ENCODE results near the gene RAD51B.
"Not testable (repeated sequence)": the region's sequence is repeated elsewhere in the genome, so short reads cannot be mapped to it uniquely, and the experiment has no call there.

The RAD51B gene

DNA sequence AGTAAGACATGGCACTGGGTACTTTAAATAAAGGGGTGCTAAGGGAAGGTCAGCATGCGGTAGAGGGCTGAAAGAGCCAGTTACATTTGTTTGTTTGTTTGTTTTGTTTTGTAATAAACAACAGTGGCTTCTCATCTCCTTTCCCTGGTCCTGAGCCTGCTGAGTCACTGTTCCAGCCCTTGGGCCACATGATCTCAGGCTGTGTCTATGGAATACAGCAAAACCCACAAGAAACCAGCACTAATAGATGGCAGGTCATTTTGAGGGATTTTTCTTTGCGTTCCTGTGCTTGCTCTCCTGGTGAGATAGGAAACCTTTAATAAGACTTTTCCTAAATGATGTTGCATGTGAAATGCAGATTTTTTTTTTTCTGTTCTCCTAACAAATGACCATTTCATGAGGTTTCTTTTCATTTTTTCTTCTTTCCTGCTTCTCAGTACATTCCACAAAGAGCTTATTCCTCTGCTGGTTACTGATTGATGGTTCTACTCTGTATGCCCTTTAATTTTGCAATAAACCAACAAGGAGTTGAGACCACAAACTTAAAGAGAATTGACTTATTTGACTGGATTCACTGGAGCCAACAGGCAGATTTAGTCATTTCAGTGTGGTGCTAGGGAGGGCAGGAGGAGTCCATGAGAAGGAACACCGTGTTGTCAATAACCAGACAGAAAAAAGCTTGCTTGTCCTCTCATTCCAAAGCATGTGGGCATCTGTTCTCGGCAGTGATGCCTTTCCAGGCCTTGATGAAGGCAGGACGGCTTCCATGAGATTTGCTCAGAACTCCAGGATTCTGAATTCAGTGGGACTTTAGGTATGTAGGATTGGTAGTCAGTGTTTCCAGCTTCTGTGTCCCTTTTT is 459.2 kb downstream of the RAD51B start:
- H3K36me3 Mint-ChIP-seq (ENCODE audit: insufficient read depth), result peaks cover 4% of the 10 kb centered on the region
- ATAC-seq (replicated peaks) (no peak), DNase-seq (no peak)
- H3K9me3 Mint-ChIP-seq, result no peaks in the 10 kb centered on the region
- no peak overlapping the region for H3K4me3 Mint-ChIP-seq
- H3K27me3 Mint-ChIP-seq, result no peaks in the 10 kb centered on the region
- H3K27ac Mint-ChIP-seq, result peak overlapping the region in 1 of 2 donors; percentile 49
- H3K4me1 Mint-ChIP-seq (ENCODE audit: low read depth in 2 of 2), result peaks cover 23 to 37% of the 10 kb centered on the region in 2 donors

DNA sequence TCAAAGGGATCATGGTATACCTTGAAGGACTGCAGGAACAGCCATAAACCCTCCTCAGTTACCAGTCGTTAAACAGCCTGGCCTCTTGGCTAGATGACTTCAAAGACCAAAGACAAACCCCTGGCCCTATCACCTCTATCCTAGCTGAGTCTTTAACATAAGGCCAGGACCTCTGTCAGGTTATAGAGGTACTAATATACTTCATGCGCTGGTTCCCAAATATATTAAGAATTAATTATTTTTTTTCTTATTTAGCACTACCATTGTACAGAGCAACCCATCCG is 459.8 kb downstream of the RAD51B start:
- ATAC-seq (replicated peaks) (no peak), DNase-seq (no peak)
- Mint-ChIP-seq H3K4me1 (ENCODE audit: low read depth in 2 of 2) (peaks cover 26 to 43% of the 10 kb centered on the region in 2 donors), H3K27me3 (no peaks in the 10 kb centered on the region), H3K4me3 (no peak overlapping the region), H3K27ac (no peak overlapping the region), H3K9me3 (no peaks in the 10 kb centered on the region), H3K36me3 (ENCODE audit: insufficient read depth) (peaks cover 4% of the 10 kb centered on the region)

DNA sequence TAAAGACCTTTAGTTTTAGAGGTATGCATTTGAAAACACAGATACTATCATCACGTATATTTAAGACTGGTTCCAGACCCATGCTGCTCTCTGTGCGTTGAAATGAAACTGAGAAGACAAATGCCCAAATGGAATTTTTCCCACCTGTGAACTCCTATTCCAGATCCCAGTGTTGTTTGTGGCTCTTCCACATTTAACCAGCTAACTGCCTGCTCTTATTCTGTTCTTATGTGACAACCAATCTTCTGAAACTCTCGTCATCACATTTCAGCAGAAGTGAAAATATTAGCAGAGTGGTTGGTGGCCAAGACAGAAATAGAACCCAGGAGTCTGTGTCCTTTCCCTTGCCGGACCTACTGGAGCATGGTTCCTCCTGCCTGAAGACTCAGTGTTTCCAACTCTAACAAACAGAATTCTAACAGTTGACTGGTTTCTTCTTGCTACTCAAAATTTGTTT is 460.2 kb downstream of the RAD51B start:
- peaks cover 25 to 44% of the 10 kb centered on the region in 2 donors for H3K4me1 Mint-ChIP-seq (ENCODE audit: low read depth in 2 of 2)
- no peak overlapping the region for H3K4me3 Mint-ChIP-seq
- no peaks in the 10 kb centered on the region for H3K27me3 Mint-ChIP-seq
- H3K9me3 Mint-ChIP-seq, result no peaks in the 10 kb centered on the region
- H3K27ac Mint-ChIP-seq, result no peak overlapping the region
- ATAC-seq (replicated peaks) (no peak), DNase-seq (no peak)
- H3K36me3 Mint-ChIP-seq (ENCODE audit: insufficient read depth), result peaks cover 4% of the 10 kb centered on the region

DNA sequence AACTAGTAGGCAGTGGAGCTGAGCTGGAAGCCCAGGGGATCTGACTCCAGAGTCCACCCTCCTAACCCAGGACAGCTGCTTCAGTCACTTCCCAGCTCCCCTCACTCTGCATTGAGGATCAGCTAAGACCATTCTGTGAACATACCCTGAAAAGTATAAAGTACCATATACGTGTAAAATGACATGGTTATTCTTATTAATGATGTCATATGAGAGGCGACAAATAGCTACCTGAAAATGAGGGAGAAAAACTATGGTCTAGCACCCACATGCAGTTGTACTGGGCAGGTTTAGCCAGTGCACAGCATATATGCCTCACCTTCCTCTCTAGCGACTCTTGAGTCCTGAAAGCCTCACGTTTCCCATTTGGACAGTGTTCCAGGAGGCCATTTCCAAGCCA is 461.9 kb downstream of the RAD51B start:
- peaks cover 37 to 49% of the 10 kb centered on the region in 2 donors for H3K4me1 Mint-ChIP-seq (ENCODE audit: low read depth in 2 of 2)
- H3K9me3 Mint-ChIP-seq, result no peaks in the 10 kb centered on the region
- ATAC-seq (replicated peaks) (no peak), DNase-seq (no peak)
- peak overlapping the region; percentile 90 to 97 for H3K27ac Mint-ChIP-seq
- no peak overlapping the region for H3K4me3 Mint-ChIP-seq
- H3K27me3 Mint-ChIP-seq, result no peaks in the 10 kb centered on the region
- peaks cover 7% of the 10 kb centered on the region for H3K36me3 Mint-ChIP-seq (ENCODE audit: insufficient read depth)

DNA sequence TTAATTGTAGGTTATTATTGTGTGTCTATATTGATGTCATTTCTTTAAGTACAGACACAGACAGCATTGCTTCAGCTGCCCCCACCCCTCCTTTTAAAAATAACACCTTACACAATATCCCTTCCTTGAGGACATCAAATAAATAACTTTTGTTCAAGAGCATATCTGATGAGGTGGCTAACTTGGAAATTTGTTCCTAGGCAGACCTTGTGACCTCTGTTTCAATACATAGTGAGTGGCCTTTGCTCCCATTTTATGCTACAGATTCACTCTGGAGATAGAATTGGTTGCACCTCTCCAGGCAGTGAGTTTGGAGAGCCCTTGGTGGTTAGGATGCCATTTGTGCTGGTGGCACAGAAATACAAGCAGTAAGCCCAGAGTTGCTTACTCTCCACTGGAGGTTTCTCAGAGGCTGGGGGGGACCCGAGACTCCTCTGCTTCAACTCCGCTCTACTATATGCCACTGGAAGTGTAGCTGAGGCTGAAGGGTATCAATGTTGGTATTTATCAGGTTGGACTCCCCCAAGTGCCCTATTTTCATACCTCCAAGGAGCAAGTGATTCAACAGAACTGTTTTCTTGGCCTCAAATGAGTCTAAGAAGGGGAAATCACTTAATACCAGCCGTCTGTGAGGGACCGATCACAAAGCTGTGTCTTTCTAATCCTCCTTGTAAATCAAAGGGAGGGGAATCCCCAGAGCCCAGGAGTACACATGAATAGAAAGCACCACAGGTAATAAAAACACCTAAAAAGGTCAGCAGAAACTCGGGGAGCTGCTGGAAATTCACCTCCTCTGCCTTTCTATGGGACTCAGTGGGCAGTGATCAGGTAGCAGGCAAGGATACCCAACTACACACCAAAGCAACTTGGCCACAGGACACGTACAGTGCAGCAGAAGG is 463.1 kb downstream of the RAD51B start:
- ATAC-seq (replicated peaks) (peak; percentile 59), DNase-seq (peak; percentile 25 to 32 (median 26))
- peak overlapping the region; percentile 70 to 73 for H3K4me3 Mint-ChIP-seq
- H3K36me3 Mint-ChIP-seq (ENCODE audit: insufficient read depth), result peaks cover 7% of the 10 kb centered on the region
- no peaks in the 10 kb centered on the region for H3K27me3 Mint-ChIP-seq
- H3K9me3 Mint-ChIP-seq, result no peaks in the 10 kb centered on the region
- peaks cover 37 to 60% of the 10 kb centered on the region in 2 donors for H3K4me1 Mint-ChIP-seq (ENCODE audit: low read depth in 2 of 2)
- peak overlapping the region; percentile 90 to 97 for H3K27ac Mint-ChIP-seq

DNA sequence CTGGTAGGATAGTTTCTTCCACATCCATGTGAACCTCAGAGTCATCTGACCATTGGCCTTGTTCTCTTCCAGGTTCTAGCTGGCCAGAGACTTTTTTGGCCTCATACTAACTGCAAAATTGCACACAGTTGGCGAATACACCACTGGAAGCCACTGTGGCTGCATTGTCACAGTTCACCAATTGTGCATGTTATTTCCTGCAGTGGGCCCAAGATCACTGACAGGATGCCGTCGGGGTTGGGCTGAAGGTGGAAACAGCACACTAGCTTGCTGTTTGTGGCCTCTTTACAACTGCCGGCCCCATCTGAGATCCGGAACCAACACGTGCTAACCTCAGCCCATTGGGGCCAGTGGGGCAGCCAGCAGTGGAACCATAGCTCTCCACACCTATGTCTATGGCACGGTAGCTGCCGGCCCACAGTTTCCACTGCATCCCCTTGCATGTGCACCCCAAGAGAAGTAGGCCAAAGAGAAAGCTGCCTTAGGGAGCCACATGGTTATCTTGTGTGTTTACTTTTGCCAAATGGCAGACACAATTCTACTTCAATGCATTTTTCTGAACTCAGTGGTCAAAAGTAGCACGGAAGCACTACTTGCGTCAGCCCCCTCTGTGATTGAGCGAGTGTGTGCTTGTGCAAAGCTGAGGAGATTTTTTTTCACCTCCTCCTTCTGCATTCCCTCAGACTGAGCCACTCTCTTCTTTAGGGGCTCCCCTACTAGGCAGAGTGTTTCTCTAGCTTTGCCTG is 464.0 kb downstream of the RAD51B start:
- ATAC-seq (replicated peaks) (peak; percentile 74), DNase-seq (peak; percentile 56 to 59 (median 57))
- Mint-ChIP-seq H3K9me3 (no peaks in the 10 kb centered on the region), H3K36me3 (ENCODE audit: insufficient read depth) (peaks cover 7% of the 10 kb centered on the region), H3K4me1 (ENCODE audit: low read depth in 2 of 2) (peaks cover 37 to 62% of the 10 kb centered on the region in 2 donors), H3K27ac (peak overlapping the region; percentile 90 to 97), H3K4me3 (peak overlapping the region; percentile 70 to 73), H3K27me3 (no peaks in the 10 kb centered on the region)

DNA sequence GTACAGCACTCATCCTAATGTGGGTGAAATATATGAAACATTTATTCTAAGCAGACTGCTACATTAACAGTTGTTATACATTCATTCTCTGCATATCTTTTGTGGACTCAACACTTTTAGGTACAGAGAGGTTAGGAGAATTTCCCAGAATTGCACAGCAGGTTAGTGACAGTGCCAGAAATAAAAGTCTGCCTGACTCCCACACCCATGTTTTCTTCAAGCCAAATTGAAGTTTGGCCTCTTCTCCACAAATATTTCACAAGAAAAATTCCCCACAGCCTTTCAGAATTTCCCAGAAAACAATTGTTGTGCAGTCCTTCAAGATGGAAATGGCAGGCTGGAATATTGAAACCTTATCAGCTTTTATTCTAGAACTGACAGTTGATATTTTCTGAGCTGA is 464.8 kb downstream of the RAD51B start:
- ATAC-seq (replicated peaks) (no peak), DNase-seq (no peak)
- peak overlapping the region; percentile 90 to 97 for H3K27ac Mint-ChIP-seq
- H3K4me1 Mint-ChIP-seq (ENCODE audit: low read depth in 2 of 2), result peaks cover 37 to 58% of the 10 kb centered on the region in 2 donors
- H3K4me3 Mint-ChIP-seq, result peak overlapping the region; percentile 56 to 70
- H3K27me3 Mint-ChIP-seq, result no peaks in the 10 kb centered on the region
- H3K36me3 Mint-ChIP-seq (ENCODE audit: insufficient read depth), result peaks cover 7% of the 10 kb centered on the region
- H3K9me3 Mint-ChIP-seq, result no peaks in the 10 kb centered on the region

DNA sequence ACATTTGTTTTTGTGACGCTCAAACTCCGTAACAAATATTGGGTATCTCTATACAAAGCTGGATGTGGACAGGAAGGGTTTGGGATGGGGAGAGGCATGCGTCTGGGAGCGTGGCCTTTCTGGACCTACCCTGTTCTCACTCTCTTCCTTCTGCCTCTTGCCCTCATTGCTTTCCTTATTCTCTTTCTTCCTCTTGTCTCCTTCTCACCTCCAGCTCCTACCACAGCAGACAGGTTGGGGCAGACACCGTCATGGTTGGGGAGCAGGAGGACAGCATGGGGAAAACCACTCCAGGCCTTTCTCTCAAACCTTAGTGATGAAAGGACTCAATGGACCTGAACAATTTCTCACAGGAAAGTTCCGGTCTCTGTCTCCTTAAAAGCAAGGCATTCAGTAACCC is 465.3 kb downstream of the RAD51B start:
- no peaks in the 10 kb centered on the region for H3K9me3 Mint-ChIP-seq
- no peak for DNase-seq
- peak overlapping the region; percentile 56 to 70 for H3K4me3 Mint-ChIP-seq
- no peak for ATAC-seq (replicated peaks)
- peak overlapping the region; percentile 90 to 97 for H3K27ac Mint-ChIP-seq
- peaks cover 37 to 58% of the 10 kb centered on the region in 2 donors for H3K4me1 Mint-ChIP-seq (ENCODE audit: low read depth in 2 of 2)
- no peaks in the 10 kb centered on the region for H3K27me3 Mint-ChIP-seq
- H3K36me3 Mint-ChIP-seq (ENCODE audit: insufficient read depth), result peaks cover 7% of the 10 kb centered on the region

DNA sequence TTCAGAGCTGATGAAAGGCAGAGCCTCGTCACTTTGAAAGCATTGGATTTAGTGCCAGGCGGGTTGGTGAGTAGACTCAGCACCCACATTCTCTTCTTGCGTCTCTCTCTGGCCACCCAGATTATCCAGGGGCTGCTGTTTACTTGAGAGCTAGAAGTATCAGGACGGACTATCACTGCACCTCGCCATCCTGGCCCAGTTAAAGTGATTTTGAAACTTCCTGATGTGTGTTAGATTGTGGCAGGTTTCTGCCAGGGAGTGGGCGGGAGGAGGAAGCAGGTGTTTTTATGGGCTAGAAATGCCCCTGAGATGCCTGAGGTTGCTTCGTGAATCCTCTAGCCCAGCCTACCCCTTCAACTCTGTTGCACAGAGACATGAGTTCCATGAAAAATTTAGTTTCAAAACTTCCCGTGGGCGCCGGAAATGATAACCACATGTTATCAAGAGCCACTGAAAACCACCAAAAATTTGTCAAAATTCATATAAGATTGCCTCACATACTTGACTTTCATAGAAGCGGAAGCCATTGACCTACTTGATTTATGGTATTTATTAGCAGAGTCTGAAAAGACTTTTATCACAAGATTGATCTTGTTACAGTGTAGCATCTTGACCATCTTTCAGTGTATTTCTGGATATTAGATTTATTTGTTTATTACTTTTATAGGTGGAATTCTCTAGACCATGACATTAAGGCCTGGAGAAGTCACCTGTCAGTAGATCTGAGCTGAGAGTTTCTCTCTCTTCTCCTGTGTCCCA is 466.0 kb downstream of the RAD51B start:
- H3K9me3 Mint-ChIP-seq, result no peaks in the 10 kb centered on the region
- peak overlapping the region; percentile 90 to 97 for H3K27ac Mint-ChIP-seq
- ATAC-seq (replicated peaks) (peak; percentile 49), DNase-seq (peak; percentile 36 to 45 (median 40))
- peaks cover 37 to 58% of the 10 kb centered on the region in 2 donors for H3K4me1 Mint-ChIP-seq (ENCODE audit: low read depth in 2 of 2)
- no peaks in the 10 kb centered on the region for H3K27me3 Mint-ChIP-seq
- peak overlapping the region; percentile 56 to 70 for H3K4me3 Mint-ChIP-seq
- peaks cover 7% of the 10 kb centered on the region for H3K36me3 Mint-ChIP-seq (ENCODE audit: insufficient read depth)

DNA sequence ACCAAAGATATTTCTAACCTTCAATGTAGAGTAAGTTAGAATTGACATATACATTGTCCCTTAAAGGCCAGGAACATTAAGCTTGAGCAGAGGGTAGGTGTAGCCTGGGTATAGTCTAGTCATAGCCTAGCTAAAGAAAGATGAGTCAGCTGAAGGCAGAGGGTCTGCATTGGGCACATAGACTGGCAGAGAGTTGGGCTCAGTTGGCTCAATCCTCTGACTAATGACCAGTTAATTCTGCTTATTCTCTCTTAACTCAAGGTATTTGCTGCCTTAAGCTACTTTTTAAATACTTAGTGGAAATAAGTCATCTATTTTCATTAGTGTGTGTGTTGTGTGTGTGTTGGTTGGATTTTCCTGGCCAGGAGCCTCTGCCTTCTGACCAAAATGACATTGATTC is 467.1 kb downstream of the RAD51B start:
- no peaks in the 10 kb centered on the region for H3K9me3 Mint-ChIP-seq
- H3K36me3 Mint-ChIP-seq (ENCODE audit: insufficient read depth), result peaks cover 7% of the 10 kb centered on the region
- H3K4me3 Mint-ChIP-seq, result peak overlapping the region; percentile 56 to 70
- H3K27me3 Mint-ChIP-seq, result no peaks in the 10 kb centered on the region
- no peak for DNase-seq
- ATAC-seq (replicated peaks), result no peak
- H3K4me1 Mint-ChIP-seq (ENCODE audit: low read depth in 2 of 2), result peaks cover 38 to 59% of the 10 kb centered on the region in 2 donors
- H3K27ac Mint-ChIP-seq, result peak overlapping the region; percentile 90 to 97

DNA sequence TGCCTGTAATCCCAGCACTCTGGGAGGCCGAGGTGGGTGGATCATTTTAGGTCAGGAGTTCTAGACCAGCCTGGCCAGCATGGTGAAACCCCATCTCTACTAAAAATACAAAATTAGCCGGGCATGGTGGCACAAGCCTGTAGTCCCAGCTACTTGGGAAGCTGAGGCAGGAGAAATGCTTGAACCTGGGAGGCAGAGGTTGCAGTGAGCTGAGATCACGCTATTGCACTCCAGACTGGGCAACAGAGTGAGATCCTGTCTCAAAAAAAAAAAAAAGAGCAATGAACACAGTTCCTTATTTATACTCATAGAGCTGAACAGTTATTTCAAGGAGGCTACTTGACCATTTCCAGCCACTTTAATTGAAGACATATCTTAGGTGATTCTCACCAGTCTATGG is 469.9 kb downstream of the RAD51B start:
- DNase-seq; H3K27me3 Mint-ChIP-seq; H3K9me3 Mint-ChIP-seq; ATAC-seq (replicated peaks); H3K27ac Mint-ChIP-seq; H3K4me3 Mint-ChIP-seq; H3K36me3 Mint-ChIP-seq (ENCODE audit: insufficient read depth): not testable (repeated sequence)
- H3K4me1 Mint-ChIP-seq (ENCODE audit: low read depth in 2 of 2), result peaks cover 35 to 58% of the 10 kb centered on the region in 2 donors

DNA sequence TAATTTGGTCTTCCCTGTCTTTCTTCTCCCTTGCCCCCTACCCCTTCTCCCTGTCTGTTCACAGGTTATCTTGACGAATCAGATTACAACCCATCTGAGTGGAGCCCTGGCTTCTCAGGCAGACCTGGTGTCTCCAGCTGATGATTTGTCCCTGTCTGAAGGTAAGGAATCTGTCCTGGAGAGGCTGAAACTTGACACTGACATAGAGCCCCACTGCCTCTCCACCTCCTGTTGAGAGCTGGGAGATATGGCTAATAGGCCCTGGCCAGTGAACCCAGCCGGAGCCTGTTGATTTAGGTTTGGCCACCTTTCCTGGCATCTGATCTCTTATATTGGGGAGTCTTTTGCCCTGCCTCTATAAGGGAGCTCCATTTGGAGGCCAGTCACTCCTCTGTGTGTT is 472.2 kb downstream of the RAD51B start:
- no peaks in the 10 kb centered on the region for H3K36me3 Mint-ChIP-seq (ENCODE audit: insufficient read depth)
- no peaks in the 10 kb centered on the region for H3K9me3 Mint-ChIP-seq
- no peaks in the 10 kb centered on the region for H3K27me3 Mint-ChIP-seq
- DNase-seq (no peak), ATAC-seq (replicated peaks) (no peak)
- no peak overlapping the region for H3K4me3 Mint-ChIP-seq
- H3K4me1 Mint-ChIP-seq (ENCODE audit: low read depth in 2 of 2), result peaks cover 24 to 36% of the 10 kb centered on the region in 2 donors
- H3K27ac Mint-ChIP-seq, result peak overlapping the region; percentile 77 to 87

Data from effector memory CD8-positive, alpha-beta T cell (primary cell).